Measurements from ENCODE around the gene PLXNB2.
A peak's percentile ranks its signal among the peaks of the same experiment; 100 is the strongest.

The PLXNB2 gene

DNA sequence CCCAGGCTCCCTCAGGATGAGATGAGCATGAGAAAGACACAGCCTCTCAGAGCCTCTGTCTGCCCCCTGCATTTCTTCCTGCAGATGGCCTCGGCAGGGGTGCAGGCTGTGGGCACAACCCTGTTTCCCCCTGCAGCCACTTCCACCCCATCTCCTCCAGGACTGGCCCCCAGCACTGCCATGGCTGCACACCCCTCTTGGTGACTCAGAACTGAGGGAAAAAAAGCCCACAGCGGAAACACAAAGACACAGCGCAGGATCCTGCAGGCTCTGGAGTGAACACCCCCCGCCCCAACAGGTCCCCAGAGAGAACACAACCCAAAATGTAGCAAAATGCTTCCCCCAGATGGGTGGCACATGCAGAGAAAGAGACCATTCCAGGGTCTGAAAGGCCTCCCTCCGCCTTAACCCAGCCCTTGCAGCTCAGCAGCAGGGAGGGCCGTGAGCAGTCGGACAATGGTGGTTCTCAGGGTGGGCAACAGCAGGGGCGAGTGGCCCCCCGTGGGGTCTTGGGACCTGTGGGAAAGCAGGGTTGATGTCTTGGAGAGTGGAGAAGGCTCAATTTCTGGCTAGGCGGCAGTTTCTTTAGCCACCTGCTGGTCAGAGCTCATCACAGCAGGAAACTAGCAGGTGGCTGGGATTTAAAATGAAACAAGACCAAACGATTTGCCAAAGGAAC, 70.6 kb downstream of the PLXNB2 start:
- FAIRE-seq (no peak), DNase-seq (ENCODE audit: insufficient read length, low spot score) (no peak)
- TF ChIP-seq, protein P1, sequence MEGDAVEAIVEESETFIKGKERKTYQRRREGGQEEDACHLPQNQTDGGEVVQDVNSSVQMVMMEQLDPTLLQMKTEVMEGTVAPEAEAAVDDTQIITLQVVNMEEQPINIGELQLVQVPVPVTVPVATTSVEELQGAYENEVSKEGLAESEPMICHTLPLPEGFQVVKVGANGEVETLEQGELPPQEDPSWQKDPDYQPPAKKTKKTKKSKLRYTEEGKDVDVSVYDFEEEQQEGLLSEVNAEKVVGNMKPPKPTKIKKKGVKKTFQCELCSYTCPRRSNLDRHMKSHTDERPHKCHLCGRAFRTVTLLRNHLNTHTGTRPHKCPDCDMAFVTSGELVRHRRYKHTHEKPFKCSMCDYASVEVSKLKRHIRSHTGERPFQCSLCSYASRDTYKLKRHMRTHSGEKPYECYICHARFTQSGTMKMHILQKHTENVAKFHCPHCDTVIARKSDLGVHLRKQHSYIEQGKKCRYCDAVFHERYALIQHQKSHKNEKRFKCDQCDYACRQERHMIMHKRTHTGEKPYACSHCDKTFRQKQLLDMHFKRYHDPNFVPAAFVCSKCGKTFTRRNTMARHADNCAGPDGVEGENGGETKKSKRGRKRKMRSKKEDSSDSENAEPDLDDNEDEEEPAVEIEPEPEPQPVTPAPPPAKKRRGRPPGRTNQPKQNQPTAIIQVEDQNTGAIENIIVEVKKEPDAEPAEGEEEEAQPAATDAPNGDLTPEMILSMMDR (IDR thresholded peaks at IDR 0.05; ENCODE audit: insufficient read depth, missing control alignments) = peak; percentile 40

DNA sequence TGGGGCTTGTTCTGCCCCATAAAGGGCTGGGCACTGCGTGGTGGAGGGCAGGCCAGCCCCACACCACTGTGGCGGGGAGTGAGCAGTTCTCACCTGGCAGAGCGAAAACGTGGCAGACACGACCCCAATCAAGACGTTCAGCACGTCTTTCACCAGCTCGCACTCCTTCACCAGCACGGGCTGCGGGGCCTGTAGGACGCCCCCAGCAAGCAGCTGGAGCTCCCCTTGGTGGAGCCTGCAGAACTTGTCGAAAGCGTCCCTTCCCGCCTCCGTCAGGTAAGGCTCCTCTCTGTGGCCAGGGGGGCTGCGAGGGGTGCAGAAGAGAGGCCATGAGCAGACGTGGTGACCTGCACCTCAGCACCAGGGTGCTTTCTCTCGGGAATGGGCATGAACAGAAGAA, 74.2 kb downstream of the PLXNB2 start:
- no peak for FAIRE-seq
- TF ChIP-seq, protein P1 (IDR thresholded peaks at IDR 0.05; ENCODE audit: insufficient read depth, missing control alignments) = no peak

DNA sequence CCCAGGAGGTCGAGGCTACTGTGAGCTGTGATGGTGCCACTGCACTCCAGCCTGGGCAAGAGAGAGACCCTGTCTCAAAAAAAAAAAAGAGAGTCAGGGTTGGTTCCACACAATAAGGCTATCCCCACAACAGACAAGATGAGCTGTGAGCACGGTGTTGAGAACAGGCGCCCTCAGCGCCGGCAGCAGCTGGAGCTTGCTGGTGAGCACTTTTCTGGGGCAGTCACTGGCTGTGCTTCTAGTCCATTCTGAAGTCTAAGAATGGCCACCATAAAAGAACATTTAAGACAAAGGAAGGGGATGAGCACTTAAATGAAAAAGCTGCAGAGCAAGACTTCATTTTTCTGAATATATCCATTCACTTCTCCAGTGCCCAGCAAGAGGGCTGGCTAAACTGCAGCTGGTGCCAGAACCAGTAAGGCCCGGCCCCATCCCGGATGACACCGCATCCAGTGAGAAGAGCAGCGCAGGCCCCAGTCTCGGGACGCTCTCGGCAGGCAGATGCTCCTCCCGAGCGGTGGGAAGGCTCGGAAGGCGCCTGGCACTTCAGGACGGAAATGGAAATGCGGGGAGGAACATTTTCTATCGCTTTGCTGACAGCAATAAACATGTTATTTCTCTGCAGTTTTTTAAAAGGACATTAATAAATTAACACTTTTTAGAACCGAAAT, 74.8 kb downstream of the PLXNB2 start:
- TF ChIP-seq, protein P1 (IDR thresholded peaks at IDR 0.05; ENCODE audit: insufficient read depth, missing control alignments) = no peak
- no peak for DNase-seq (ENCODE audit: insufficient read length, low spot score)

More for the DNA sequence above, 74.2 kb downstream of the PLXNB2 start:
- DNase-seq (ENCODE audit: insufficient read length, low spot score) = no peak

DNA sequence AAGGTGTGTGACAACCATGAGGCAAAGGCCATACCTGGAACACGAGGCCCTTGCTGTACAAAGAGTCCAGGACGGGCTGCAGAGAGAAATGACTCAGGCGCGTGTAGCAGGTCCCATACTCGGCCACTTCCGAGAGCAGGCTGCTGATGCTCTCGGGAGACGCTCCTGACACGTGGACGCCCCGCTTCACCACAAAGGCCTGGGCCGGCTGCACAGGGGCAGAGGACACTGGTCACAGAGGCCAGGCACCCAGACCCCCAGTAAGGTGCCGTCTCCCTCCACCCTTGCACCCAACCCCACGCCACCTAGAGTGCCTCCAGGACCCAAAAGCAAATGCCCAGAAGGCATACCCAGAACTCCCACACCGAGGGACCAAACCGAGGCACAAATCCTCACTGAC, 78.1 kb downstream of the PLXNB2 start:
- DNase-seq (ENCODE audit: insufficient read length, low spot score) (no peak), FAIRE-seq (no peak)
- TF ChIP-seq, protein P1 (IDR thresholded peaks at IDR 0.05; ENCODE audit: insufficient read depth, missing control alignments) = no peak

More for the DNA sequence above, 74.8 kb downstream of the PLXNB2 start:
- no peak for FAIRE-seq

DNA sequence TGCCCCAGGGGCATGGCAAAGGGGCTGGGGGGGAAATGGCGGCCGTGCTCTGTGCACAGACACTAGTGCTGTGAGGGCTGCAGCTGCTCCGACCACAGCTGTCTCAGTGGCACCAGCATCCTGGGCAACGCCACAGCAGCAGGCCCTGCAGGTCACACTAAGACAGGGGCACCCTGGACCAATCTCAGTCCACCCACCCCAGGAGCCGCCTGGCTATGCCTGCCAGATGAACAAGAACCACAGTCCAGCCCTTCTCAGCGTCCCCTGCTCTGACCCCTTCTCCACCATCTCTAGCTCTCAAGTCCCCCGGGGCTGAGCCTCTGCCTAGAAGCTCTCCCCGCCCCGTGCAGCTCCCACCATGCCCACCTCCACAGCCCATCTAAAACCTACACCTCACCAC, 79.1 kb downstream of the PLXNB2 start:
- no peak for DNase-seq (ENCODE audit: insufficient read length, low spot score)
- no peak for FAIRE-seq
- TF ChIP-seq, protein P1 (IDR thresholded peaks at IDR 0.05; ENCODE audit: insufficient read depth, missing control alignments) = no peak

DNA sequence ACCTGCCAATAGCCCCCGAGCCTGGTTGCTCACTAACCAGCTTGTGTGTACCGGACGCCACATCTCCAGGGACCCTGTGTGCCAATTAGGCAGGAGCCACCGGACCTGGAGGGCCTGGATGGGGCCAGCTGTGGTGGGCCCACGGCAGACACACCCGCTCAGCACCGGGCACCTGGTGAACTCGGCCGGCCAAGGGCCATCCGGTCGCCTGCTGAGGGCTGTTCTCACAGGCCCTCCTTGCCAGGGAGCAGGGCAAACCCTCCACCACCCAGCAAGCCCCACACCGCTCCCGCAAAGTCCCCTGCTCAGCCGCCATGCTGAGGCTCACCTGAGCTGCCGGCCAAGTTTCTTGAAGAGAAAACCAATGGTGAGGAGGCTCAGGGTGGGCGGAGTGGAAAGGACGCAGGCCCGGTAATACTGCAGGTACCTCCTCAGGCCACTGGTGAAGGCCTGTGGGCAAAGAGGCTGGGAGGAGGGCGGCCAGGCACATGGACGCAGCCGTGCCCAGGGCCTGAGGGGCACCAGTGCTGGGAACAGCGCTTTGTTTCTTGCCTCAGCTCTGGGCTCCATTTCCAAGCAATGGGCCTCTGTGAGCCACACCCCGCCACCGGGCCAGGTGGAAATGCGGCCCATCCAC, 79.7 kb downstream of the PLXNB2 start:
- no peak for FAIRE-seq

More for the DNA sequence above, 79.7 kb downstream of the PLXNB2 start:
- no peak for DNase-seq (ENCODE audit: insufficient read length, low spot score)
- TF ChIP-seq, protein P1 (IDR thresholded peaks at IDR 0.05; ENCODE audit: insufficient read depth, missing control alignments) = no peak

All from D721Med (cell line).